OCI-LY7 (cell line): ENCODE results near the gene ZIC4.

Experiments
- EZH2phosphoT487 ChIP-seq: fragments of 200-600 bp; sonication (generic); IDR thresholded peaks from 2 replicates; pipeline ENCODE4 v1.6.1; 2018; ENCODE audit warnings: low read depth, borderline replicate concordance, mild to moderate bottlenecking, mixed run types, antibody characterized with exemption, low read length, moderate library complexity, mixed read lengths
- TF ChIP-seq, protein P1 (sequence below): fragments of 200-600 bp; sonication (generic); conservative IDR thresholded peaks from 2 replicates; pipeline ENCODE4 v1.5.1; 2014; ENCODE audit warnings: mild to moderate bottlenecking, antibody characterized with exemption, low read length, moderate library complexity, mixed read lengths

DNA sequence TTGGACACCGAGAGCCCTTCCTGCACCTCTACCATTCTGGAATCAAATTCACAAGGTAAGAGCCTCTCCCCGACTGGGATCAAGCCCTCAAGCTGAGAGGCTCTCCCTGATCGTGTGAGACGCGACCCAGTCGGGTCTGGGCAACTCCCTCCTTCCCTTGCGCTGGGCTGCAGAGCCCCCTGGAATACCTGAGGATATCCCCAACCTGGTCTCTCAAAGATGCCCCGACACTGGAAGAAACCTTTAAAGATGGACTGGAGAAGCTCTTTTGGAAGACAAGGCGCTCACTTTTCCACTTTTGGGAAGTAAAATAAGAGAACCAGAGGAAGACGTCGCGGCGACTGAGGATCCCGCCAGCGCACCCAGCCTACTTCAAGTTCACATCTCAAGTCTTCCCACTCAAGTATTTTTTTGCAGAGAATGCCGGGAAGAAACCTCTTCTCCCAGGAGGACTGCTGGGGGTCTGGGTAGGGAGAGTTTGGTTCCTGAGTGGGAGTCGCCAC lies 33.8 kb downstream of the ZIC4 start:
- TF ChIP-seq, protein P1, sequence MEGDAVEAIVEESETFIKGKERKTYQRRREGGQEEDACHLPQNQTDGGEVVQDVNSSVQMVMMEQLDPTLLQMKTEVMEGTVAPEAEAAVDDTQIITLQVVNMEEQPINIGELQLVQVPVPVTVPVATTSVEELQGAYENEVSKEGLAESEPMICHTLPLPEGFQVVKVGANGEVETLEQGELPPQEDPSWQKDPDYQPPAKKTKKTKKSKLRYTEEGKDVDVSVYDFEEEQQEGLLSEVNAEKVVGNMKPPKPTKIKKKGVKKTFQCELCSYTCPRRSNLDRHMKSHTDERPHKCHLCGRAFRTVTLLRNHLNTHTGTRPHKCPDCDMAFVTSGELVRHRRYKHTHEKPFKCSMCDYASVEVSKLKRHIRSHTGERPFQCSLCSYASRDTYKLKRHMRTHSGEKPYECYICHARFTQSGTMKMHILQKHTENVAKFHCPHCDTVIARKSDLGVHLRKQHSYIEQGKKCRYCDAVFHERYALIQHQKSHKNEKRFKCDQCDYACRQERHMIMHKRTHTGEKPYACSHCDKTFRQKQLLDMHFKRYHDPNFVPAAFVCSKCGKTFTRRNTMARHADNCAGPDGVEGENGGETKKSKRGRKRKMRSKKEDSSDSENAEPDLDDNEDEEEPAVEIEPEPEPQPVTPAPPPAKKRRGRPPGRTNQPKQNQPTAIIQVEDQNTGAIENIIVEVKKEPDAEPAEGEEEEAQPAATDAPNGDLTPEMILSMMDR: no peak
- TF ChIP-seq EZH2phosphoT487: no peak
